ENCODE data around the gene SORCS2.

Gene SORCS2

GRCh38 chr4:7607156-7607910 is 415.0 kb downstream of the SORCS2 start:
- DNase-seq = no peak

- DNase-seq = no peak
Observed at GRCh38 chr4:7608046-7608445, 415.7 kb downstream of the SORCS2 start.

DNA sequence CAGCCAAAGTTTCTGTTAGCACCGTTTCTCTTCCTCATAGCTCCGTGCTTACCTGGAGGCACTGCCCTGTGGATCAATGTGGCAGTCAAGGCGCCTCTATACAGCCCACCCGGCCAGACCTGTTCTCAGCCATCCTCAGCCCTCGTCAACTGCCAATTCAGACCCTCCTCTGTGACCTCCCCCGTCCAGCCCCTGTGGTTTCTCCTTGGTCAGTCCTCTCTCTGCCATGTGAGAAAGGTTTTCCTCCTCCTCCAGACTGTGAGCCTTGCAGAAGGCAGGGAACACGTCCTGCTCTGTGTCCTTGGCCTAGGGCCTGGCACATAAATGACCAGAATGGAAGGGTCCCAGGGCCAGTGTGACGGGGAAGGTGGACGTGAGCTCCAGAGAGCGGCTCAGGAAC is 417.0 kb downstream of the SORCS2 start:
- no peak for DNase-seq

- no peak for DNase-seq
Observed at GRCh38 chr4:7610022-7610670, 417.8 kb downstream of the SORCS2 start.

DNA sequence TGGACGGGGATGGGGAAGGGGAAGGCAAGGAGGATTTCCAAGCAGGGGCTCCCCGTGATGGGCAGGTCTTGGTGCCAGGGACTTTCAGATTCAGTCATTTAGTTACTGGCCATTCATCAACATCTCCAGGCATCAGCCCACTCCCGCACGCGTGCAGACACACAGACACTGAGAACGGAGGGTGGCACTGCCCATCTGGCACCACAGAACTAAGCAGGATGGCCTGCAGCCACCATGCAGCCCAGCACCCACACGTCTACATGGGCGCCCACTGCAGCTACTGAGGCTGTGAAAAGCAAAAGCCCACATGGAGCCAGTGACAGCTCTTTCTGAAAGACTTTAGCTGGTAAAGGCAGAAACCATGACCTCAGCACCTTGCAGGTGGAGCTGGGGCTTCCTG is 418.5 kb downstream of the SORCS2 start:
- no peak for DNase-seq

DNA sequence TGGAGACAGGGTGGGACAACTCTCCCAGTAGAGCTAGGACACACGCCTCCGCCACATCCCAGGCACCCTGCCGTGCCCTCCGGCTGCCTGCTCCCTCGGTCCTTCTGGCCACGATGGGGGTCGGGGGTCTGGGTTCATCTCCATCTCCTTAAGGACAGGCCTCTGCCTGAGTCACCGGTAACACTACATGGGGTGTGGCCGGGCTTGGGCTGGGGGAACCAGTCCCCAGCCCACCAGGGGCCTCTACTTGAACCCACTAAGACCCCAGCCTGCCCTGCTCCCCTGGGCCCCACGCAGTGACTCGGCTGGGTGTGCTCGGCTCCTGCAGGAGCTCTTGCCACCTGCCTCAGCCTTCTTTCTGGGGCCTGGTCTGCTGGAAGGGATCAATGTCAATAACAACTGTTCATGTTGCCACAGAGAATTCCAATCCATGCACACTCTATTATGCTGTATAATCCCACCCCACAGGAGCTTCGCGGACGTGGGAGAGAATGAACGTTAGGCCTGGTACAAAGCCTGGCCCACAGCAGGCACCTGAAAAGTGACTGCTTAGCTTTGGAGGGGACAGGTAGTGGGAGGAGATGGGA is 420.1 kb downstream of the SORCS2 start:
- DNase-seq = no peak

- no peak for DNase-seq
Observed at GRCh38 chr4:7614350-7614949, 422.1 kb downstream of the SORCS2 start.

DNA sequence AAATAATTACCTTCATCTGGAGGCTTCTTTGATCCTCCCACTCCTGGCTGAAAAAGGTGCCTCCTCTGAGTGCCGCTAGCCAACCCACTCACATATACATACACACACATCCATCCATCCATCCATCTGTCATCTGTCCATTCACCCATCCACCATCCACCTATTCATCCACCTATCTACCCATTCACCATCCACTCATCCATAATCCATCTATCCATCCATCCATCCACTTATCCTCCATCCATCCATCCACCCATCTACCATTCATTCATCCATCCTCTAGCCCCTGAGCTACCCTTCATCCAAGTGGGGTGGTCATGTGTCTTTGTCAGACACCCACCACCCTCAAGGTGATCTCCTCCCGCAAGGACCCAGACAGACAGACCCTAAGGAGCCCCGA is 423.9 kb downstream of the SORCS2 start:
- DNase-seq = no peak

- DNase-seq = no peak
Observed at GRCh38 chr4:7618361-7618760, 426.0 kb downstream of the SORCS2 start.

DNA sequence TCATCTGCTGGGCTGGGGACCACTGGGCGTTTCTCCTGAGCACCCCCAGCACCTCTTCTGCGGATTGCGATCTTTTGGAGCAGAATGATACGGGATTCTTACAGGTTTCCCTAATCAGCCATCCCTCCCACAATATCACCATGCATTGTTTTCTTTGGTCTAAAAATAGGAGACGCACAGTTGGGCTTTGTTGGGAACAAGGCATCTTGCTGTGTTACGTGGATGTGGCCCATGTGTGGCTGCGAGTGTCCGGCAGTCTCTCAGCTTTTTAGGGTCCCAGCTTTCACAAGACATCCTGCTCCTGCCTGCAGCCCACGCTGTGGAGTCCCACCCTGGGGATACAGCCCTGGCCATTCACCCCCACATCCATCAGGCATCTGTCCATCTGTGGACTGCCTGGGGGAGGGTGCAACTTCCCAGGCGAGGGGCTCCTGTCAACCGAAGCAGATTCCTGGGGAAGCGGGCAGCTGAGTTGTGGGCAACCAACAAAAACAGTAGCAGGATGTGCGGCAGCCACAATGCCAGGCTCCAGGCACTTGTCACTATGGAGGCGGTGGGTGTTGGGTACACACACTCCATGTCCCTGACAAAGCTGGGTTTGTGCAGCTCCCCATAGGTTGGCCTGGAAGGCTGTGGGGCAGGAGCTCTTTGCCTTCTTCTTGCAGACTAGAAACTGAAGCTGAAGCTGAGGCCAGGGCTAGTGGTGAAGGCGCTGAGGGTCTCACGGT is 427.9 kb downstream of the SORCS2 start:
- no peak for DNase-seq

DNA sequence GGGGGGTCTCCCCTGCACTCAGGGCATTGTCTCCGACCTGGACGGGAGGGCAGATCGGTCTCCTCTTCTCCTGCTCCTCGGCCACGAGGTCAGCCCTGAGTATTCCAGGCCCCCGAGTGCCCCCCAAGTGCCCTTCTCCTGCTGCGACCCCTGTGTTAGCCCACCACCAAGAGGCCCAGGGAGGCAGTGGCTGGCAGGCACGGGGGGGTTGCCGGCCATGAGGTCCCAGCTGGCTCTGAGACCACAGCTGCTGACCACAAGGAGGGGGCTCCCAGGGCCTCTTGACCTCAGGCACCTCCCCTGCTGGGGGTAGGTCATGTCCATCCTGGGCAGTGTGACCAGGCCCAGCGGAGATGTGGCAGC is 428.5 kb downstream of the SORCS2 start:
- DNase-seq = no peak

- no peak for DNase-seq
Observed at GRCh38 chr4:7621252-7622035, 429.1 kb downstream of the SORCS2 start.

DNA sequence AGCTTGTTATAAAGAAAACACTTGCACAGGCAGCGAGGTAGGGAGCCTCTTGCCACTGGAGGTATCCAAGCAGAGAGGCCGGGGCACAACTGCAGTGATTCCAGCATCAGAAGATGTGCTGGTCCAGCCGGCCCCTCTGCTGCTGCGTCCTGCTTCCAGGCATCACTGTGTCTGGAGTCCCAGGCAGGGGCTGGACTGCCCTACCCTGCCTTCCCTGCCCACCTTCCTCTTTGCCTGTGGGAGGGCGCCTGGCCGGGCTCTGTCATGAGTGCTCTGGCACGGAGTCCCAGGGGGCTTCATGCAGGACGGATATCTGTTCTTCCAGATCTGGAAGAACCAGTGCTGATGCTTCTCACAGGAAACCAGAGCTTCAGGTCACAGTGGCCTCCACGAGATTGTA is 430.0 kb downstream of the SORCS2 start:
- DNase-seq = no peak

DNA sequence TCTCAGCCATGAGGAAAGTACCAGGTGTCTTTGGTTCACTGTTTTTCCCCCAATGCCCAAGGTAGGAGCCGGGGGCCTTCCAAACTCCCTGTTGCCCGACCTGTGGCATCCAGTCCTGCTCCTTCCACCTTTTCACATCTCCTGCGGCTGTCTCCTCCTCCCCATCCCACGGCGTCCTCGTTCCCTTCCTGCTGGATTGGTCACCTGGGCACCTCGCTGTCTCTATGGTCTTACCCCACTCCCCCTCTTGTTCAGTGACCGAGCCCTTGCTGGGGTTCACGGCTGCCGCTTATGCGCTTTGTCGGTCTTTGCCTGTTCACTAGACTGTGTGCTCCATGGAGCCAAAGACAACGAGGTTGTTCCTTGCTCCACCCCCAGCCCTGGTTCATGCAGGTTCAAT is 431.1 kb downstream of the SORCS2 start:
- DNase-seq = no peak

GRCh38 chr4:7624396-7624980 is 432.1 kb downstream of the SORCS2 start:
- DNase-seq = no peak

GRCh38 chr4:7625071-7625470 is 432.7 kb downstream of the SORCS2 start:
- DNase-seq = no peak

- DNase-seq = no peak
Observed at GRCh38 chr4:7626531-7626930, 434.2 kb downstream of the SORCS2 start.

DNA sequence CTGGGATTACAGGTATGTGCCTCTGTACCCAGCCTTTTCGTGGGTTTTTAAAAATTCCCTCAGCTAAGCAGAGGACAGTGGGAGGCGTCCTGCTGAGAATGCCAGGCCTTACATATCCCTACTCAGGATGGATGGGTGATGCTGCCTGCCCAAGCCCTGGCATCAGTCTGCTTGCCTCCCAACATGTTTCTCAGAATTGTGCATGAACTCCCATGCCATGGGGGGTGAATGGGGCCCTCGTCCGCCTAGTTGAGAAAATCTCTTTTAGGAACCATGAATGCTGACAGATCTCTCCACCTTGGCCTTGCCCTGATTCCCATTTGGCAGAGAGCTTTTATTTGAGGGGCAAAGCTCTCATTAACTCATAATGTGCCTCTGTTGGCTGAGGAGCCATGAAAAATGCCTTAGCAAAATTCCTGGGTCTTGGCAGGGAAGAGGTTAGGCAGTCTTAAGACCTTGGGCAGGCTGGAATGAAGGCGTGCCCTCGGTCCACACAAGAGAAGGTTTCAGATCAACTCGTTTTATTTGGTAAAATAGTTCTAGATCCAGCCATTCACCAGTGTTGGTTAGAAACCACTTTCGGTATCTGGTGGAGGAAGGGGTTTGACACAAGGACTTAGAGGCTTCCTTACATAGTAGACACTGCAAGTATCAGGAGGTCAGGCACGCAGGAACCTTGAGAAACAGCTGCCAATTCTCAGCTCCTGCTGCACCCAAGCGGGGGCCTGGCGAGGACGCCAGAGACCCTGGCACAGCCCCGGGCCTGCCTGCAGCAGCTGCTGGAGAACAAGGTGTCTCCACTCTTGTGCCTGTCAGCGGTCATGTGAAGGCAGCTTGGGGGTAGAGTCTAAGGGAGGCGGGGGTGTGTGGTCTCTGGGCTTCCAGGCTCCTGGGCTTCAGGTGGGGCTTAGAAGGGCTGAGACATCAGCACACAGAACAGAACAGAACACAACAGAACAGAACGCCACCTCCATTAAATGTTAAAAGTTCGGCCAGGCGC is 435.2 kb downstream of the SORCS2 start:
- no peak for DNase-seq

GRCh38 chr4:7628432-7628831 is 436.1 kb downstream of the SORCS2 start:
- DNase-seq = no peak

DNA sequence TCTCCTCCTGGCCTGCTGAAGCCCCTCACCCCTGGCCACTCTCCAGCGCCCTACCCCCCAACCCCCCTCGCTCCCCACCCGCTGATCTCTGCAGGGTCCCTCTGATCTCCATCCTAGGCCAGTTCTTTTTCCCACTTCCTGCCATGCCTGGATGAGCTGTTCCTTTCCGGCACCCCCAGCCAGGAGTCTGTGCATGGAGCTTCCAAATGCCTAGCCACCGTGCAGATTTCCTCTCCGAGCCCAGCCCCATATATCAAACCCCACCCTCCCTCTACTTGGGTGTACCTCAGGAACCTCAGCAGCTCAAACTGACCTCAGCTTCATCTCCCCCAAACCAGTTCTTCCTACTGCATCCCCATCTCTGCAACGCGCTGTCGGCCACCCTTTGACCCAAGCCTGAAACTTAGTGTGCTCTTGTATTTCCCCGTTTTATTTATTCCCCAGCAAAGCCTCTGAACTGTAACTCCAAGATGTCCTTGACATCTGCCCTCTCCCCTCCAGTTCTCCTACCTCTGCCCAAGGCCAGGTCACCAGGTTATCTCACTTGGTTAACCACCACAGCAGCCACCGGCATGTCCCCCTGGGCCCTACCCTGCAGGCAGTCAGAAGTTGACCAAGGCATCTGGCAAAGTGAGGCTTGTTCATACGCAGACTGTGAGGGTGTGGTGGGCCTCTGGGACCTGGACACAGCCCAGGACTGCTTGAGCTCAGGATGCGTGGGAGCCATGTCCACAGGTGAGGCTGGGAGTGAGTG is 437.3 kb downstream of the SORCS2 start:
- DNase-seq = no peak

All from activated naive CD4-positive, alpha-beta T cell (primary cell).